ENCODE results near the gene AADACL4.
A peak's percentile ranks its signal among the peaks of the same experiment; 100 is the strongest.
"Not testable (repeated sequence)": the region's sequence is repeated elsewhere in the genome, so short reads cannot be mapped to it uniquely, and the experiment has no call there.

AADACL4 gene

DNA sequence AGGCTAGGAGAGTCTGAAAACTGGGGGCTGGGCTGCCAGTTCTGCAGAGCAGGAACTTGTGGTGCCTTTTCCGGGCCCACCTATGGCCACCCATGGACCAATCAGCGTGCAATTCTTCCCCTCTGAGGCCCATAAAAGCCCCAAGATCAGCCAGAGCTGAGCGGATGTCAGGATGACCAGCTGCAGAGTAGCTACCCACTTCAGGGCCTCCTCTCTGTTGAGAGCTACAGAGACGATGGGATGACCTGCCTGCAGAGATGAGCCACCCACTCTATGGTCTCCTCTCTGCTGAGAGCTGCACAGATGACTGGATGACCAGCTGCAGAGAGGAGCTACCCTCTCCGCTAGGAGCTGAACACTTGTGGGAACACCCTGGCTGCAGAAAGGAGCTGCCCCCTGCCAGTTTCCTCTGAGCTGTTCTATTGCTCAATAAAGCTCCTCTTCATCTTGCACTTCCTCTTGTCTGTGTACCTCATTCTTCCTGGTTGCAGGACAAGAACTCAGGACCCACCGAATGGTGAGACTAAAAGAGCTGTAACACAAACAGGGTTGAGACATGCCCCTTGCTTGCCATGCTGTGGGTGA, 12.8 kb upstream of the AADACL4 start:
- DNase-seq: no peak

DNA sequence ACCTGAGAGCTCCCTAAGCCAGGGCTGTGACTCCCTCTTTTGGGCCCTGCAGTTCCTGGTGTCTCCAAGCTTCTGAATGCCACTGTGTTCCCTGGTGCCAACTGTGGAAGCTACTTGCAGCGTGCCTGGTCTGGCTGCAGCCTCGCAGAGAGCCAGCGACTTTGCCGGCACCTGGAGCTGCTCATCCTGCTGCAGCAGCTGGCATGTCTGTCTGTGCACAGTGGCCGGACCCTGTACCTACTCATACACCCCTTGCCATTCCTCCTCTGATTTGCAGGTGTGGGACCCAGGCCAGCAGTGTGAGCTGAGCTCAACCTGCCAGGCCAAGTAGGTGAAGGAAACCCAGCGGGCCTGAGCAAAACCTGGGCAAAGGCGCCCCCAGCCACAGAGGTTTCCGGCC, 12.3 kb upstream of the AADACL4 start:
- no peak for DNase-seq

DNA sequence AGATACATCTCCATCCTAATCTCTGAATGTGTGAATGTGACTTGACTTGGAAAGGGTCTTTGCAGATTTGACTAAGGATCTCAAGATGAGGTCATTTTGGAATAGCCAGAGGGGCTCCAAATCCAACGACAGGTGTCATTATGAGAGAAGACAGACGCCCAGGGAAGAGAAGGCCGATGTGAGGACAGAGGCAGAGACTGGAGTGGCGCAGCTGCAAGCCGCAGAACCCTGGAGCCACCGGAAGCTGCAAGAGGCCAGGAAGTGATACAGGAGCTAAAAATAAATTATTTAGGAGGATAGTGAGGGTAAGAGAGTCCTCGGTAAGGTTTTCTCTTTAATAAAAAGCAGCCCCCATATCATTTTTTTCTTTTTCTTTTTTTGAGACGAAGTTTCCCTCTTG, 9.7 kb upstream of the AADACL4 start:
- DNase-seq: no peak

DNA sequence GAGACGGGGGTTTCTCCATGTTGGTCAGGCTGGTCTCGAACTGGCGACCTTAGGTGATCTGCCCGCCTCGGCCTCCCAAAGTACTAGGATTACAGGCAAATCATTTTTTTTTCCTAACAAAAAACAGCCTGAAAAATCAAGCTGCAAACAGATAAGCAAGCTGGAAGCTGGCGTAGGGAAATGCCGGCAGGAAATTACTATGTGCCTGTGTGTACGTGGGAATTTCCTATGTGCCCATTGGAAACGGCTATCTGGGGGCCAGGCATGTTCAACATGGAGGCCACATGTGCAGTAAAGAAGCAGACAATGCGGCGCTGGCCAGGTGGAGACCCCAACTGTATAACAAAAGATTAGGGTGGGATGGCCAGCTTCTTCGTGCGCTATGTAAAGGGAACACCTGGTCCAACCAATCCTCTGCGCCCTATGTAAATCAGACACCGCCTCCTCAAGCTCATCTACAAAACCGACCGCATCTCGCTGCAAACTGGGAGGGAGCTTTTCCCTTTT, 9.1 kb upstream of the AADACL4 start:
- DNase-seq: no peak

DNA sequence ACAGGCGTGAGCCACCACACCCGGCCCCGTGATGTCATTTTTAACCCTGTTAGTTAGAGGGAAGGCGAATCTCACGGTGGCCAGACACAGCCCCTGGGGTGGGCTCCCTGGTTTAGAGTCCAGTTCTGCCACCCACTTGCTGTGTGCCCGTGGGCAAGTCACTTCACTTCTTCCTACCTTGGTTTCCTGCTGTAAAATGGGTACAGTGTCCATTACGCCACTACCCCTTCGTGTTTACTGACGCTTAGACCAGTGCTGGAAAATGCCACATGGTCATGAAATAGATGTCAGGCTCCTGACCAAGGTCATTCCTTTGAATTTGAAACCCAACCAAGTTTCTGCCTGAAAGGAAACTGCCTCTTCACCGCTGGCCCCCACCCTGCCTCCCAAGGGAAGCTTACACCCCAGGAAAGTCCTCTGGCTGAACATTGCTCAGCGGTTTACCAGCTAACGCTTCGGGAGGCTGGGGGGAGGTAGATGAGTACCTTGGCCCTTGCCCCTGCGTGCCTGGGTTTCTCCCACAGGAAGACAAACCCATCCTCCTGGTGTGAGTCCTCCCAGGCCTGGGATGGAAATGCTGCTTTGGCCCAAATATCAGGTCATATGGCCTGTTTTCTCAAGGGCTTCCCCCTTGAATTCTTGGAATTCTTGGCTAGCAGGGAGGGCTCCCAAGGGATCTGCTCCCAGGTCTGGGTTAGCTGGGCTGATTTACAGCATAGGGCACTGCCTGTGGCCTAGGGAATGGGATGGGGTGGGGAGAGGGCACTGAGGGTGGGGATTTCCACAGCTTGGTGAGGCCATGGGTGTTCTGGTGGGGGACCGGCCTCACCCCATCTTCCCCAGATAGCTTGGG, 7.6 kb upstream of the AADACL4 start:
- no peak for DNase-seq

DNA sequence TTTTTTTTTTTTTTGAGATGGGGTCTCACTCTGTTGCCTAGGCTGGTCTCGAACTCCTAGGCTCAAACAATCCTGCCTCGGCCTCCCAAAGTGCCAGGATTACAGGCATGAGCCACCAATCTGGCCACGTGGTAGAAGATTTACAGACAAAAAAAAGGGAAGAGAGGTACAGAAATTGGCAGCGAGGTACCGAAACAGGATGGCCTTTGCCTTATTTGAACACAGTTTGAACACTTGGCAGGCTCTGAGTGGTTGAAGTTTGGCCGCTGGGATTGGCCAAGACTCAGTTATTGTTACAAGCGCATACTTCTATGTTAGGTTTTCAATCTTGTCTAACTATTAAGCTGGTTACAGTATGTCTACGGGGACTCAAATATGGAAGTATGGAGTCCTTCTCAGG, 6.2 kb upstream of the AADACL4 start:
- DNase-seq: no peak

DNA sequence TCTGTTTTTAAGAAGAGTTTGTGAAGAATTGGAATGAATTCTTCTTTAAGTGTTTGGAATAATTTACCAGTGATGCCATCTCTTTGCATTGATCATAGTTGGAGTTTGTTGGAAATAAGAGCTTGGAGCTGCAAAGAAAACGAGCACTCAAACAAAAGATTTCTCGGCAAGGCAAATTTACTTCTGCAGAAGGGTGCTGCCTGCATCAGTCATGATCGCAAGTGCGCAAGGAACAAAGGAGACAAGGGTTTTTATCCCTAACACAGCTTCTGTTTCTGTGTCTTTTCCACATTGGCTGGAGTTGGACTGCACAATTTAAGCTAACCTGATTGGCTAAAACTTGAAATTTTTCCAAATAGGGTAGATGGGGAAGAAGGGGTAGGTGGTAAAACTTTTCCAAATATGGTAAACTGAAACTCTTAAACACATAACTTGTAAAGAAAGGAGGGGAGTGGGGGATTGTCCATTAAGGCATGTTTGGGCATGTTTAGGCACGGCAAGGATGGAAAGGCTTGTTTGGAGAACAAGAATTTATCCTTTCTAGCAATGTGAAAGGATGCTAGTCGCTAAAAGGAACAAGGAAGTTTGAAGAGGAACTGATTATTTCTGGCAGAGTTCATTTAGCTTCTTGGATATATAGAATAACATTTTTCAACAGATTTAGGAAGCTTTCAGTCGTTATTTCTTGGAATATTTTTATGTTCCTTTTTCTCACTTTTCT, 3.5 kb upstream of the AADACL4 start:
- no peak for DNase-seq

DNA sequence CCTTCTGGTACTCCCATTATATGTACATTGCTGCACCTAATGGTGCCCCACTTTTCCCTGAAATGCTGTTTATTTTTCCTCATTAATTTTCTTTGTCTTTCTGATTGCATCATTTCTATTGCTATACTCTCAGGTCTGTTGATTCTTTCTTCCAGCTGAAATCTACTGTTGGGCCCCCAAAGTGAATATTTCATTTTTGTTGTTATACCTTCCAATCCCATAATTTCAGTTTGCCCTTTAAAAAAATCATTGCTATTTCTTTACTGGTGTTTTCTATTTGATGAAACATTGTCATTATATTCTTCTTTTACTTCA, 3.0 kb upstream of the AADACL4 start:
- DNase-seq: no peak

DNA sequence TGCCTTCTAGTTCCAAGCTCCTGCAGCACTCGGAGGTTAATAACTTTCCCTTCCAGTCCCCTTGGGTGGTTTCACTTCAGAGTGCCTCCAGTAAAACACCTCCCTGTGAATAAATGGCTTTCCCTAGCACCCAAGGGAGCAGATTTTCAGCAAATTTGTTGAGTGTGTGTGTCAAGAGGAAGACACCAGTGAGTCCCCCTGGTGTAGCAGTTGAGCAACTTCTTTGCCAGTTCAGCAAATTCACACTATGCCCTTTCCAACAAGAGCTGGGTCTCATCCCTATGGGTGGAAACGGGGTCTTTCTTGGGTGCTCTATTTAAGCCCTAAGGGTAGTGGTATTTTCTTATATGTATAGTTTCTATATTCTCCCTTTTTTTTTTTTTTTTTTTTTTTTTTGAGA, 806 bp upstream of the AADACL4 start:
- no peak for DNase-seq

DNA sequence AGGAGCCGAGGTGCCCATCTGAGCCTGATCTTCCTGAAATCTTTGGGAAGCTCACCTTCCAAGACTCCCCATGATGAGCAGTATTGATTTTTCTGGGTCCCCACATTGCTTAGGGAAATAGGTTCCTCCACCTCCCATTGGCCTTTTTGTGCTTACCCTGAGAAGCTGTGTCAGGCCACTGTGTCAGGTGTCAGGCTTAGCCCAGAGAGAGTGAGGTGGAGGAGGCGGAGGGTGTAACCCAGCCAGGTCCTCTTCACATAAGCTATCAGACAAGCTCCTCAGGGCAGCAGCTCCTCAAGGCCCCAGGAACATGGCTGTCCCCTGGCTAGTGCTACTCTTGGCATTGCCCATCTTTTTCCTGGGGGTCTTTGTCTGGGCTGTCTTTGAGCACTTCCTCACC, 352 bp downstream of the AADACL4 start:
- DNase-seq: no peak

DNA sequence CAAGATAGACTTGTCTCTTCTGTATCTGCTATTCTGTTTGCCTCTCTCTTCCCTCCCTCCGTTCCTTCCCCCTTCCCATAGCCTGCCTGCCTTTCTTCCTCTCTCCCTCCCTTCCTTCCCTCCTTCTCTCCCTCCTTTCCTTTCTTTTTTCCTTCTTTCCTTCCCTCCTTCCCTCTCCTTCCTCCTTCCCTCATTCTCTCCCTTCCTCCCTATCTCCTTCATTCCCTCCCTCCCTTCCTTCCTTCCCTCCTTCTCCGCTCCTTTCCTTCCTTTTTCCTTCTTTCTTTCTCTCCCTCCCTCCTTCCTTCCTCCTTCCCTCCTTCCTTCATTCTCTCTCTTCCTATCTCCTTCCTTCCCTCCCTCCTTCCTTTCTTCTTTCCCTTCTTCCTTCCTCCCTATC, 944 bp downstream of the AADACL4 start:
- DNase-seq: no peak

DNA sequence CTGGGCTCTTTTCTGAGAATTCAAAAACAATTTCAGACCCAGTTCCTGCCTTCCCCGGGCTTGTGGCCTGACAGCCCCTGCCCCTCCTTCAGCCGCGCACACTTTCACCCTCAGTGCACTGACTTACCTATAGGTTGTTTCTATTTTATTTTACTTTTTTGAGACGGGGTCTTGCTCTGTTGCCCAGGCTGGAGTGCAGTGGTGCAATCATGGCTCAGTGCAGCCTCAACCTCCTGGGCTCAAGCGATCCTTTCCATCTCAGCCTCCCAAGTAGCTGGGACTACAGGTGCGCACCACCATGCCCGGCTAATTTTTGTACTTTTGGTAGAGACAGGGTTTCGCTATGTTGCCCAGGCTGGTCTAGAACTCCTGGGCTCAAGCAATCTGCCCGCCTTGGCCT, 1.5 kb downstream of the AADACL4 start:
- not testable (repeated sequence) for DNase-seq

DNA sequence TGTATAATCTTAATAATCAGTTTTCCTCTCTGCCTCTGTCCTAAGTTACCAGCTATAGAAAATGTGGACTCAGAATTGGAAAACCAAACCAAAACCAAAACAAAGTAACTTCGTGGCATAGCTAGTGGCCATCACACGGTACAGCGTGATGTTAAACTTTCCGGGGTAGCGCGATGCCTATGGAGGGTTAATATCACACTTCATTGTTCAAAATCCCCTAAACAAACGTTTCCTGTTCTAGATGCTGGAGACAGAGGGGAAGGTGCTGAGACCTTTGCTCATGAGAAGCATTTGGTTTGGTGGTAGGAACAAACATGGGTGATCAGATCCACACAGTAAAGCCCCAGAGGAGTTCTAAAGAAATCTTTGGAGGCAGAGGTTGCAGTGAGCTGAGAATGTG, 4.9 kb downstream of the AADACL4 start:
- no peak for DNase-seq

DNA sequence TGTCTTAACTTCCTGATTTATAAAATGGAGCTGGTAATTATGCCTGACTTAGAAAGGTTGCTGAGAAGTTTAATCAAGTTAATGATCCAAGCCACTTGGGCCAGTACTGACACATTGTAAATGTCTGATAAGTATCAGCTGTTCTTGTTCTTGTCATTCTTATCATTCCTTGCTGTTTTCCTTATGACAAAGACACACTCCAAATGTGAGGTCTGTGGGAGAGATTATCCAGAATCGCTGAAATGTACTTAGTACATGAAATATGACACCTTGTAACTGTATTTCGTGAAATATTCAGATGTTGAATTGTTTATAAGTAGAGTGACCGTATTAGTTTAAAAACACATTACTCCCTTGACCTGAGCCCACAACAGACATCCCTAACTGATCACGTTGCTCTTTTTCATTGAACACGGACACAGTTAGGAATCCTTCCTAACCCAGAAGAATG, 6.1 kb downstream of the AADACL4 start:
- no peak for DNase-seq

DNA sequence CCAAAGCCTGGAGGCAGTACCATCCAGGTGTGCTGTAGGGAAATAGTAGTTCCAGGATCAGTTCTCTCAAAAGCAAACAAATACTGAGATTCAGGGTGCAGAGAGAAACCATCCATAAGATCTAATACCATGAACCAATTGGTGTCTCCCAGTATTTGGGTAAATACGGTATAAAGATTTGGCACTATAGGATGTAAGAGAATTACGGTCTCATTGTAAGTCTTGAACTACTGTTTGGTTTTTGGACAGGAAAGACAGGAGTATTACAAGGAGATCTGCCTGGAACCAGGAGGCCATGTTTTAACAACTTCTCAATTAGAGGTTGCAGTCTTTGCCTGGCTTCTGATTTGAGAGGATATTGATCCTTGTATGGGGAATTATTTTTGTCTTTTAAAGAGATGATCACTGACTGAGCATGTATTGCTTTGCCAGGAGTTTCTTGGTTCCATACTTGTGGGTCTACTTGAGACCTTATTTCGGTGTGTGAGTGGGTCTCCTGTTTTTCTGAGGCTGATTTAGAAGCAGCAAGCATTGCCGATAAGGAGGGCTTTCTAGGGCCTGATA, 10.2 kb downstream of the AADACL4 start:
- no peak for DNase-seq

DNA sequence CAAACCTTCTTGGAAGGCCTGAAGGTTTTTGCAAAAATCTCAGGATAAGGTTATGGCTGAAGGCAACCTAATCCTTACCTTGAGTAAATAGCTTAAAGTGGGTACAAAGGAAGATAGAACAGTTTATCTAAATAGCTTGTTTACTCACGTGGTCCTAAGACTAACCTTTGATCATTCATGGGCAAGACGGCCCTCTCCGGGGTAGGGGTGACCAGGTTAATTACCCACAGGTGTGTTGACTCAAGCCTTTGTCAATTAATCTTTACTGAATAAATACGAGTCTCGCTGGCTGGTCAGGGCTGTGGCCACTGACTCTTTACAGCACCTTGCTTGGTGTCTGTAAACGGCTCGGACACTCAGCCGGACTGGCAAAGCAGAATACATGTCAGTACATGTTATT, 10.8 kb downstream of the AADACL4 start:
- DNase-seq: no peak

DNA sequence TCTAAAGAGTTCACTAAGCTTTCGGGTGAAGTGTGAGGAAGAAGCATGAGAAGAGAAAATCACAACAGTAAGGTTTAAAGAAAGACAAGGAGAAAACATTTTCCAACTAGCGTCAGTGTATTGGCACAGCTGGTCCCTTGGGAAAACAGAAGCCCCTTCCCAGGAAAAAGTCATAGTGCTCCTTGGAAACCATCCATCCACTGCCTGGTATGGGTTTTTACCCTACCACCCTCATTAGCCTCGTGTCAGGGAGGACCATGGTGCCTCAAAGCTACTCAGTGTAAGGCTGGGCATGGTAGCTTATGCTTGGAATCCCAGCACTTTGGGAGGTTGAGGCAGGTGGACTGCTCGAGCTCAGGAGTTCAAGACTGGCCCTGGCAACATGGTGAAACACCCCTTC, 12.7 kb downstream of the AADACL4 start:
- no peak for DNase-seq

DNA sequence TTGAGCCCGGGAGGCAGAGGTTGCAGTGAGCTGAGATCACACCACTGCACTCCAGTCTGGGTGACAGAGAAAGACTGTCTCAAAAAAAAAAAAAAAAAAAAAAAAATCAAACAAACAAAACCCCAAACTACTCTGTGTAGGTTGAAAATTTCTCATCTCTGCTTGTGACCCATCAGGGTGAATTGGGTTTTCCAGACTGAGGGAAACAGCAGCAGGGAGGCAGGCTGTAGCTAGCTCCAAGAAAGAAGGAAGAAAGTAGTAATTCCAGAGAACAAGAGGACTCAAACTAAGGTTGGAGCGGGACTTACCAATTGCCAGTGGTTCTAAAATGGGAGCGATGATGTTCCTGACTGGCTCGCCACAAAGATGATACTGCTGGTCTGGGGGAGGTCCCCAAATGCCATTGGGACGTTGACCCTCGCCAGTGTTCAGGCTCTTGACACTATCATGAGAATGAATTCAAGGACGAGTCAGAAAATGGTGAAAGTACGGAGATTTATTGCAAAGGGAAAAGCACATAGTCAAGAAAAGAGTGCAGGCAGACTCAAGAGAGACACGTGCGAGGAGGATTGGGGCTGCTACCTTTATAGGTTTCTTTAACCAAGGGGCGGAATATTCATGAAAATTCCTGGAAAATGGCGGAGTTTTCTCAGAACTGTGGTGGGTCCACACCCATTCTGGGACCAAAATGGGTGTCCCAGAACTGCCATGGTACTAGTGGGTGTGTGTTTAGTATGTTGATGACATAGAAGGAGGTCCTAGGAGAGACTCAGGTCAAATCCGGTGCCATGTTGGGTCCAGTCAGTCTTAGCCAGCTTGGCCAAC, 13.4 kb downstream of the AADACL4 start:
- no peak for DNase-seq

DNA sequence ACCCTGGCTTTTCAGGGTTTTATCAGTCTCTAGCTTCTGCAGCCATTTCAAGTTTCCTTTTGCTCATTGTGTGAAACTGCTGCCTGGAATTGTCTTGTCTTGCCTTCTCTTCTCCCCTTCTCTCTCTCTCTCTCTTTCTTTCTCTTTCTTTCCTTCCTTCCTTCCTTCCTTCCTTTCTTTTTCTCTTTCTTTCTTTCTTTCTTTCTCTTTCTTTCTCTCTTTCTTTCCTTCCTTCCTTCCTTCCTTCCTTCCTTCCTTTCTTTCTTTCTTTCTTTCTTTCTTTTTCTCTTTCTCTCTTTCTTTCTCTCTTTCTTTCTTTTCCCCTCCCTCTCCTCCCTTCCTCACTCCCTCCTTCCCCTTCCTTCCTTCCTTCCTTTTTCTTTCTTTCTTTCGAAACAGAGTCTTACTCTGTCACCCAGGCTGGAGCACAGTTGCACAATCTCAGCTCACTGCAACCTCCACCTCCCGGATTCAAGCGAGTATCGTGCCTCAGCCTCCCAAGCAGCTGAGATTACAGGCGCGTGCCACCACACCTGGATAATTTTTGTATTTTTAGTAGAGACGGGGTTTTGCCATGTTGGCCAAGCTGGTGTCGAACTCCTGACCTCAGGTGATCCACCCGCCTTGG, 14.1 kb downstream of the AADACL4 start:
- not testable (repeated sequence) for DNase-seq

DNA sequence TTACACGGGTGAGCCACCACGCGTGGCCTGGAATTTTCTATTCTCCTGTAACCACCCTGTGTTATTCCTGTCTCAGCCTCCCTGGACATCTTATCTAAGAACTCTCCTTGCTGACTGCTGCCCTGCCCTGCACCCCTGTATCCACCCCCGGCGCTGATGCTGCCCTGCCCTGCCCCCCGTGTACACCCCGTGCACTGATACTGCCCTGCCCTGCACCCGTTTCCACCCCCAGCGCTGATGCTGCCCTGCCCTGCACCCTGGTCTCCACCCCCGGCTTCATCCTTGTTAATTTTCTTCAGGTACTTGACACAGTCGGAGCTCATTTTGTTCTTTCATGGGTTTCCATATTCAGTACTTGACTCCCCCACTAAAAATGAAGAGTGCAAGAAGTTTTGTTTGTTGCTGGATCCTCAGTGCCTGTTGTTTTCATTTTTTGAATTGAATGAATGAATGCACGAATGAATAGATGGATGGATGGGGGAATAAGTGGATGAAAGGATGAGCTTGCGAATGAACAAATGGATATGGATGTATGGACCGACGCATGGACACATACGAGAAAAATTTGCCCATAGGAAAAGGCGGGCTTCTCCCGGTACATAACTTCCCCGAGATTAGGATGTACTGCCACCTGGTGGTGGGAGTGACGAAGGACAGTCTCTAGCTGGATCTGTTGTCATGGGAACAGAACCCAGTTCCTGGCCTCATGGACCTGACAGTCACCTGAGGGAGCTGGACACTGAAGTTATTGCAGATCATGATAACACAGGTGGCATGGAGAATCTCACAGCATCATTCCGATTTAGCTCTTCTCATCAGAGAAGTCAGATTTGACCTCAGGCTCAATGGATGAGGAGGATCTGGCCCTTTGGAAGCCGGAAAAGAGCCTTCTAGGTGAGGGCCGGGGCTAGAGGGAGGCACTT, 14.9 kb downstream of the AADACL4 start:
- DNase-seq: peak; percentile 83

DNA sequence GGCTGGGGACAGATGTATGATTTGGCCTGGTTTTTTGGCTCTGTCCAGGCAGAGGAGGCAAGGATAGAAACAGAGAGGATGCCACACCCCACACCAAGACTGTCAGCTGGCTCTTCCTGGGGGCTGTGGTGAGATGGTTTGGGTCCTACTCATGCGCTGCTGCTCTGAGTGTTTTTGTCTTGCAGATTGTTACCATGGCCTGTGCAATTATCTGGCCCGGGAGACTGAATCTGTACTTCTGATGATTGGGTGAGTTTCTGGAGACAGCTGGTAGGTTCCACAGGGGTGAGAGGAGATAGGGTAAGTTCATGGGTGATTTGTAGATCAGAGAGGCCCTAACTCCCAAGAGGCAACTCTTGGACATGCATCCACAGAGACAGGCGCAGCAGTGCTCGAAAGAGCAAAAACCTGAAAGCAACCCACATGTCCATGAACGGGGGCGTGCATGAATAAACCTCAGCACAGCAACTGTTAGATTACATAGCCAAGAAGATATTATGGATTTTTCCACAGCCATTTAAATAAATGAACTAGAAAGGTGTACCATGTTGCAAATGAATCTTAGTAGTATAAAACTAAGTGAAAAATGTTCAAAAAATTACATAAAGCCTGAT, 17.8 kb downstream of the AADACL4 start:
- no peak for DNase-seq

Measured in stimulated activated CD8-positive, alpha-beta memory T cell treated with anti-CD3 and anti-CD28 coated beads, Interleukin-4, amount 100 ng/mL, for 48 hours (primary cell).